Prostate gland (tissue), 2 donors: ENCODE data around the gene LAMA3. TPM values are rescaled to one million over a fixed set of nuclear protein-coding genes. Genes with fewer than 3 reads are reported as not detected.

ENCODE experiments used
- DNase-seq: peaks from one replicate; pipeline ENCODE4 v3.0.0-alpha.2; 2019; ENCODE audit warnings: low spot score
- H3K27ac ChIP-seq, 2 donors: fragments of 200-600 bp; sonication (generic); 2 replicates each; pipeline ENCODE4 v1.5.1; 2017 to 2019
- H3K27me3 ChIP-seq: fragments of 200-600 bp; sonication (generic); replicated peaks from 2 replicates; pipeline ENCODE4 v1.5.1; 2019; ENCODE audit not compliant: insufficient read depth
- H3K36me3 ChIP-seq, 2 donors: fragments of 200-600 bp; sonication (generic); 1 replicate in 1 of 2; 2 replicates in 1 of 2; pipeline versions ENCODE4 v1.5.1 to v1.8.1; 2017 to 2019
- H3K4me1 ChIP-seq: fragments of 200-600 bp; sonication (generic); replicated peaks from 2 replicates; pipeline ENCODE4 v1.5.1; 2019
- H3K4me3 ChIP-seq, 2 donors: fragments of 200-600 bp; sonication (generic); 2 replicates each; pipeline ENCODE4 v1.5.1; 2017 to 2019
- H3K9me3 ChIP-seq: fragments of 200-600 bp; sonication (generic); 2 replicates; pipeline ENCODE4 v1.5.1; 2017
- CTCF ChIP-seq, 4 experiments: fragments of 200-600 bp in 2 of 4; fragments of 450-650 bp in 2 of 4; sonication (generic) in 2 of 4; IDR thresholded peaks; 1 replicate in 3 of 4; 2 replicates in 1 of 4; pipeline ENCODE4 v1.5.1; 2016 to 2019; ENCODE audit warnings: antibody characterized with exemption in 4 of 4, mild to moderate bottlenecking in 2 of 4, moderate library complexity in 2 of 4
- POLR2A ChIP-seq: fragments of 450-650 bp; IDR thresholded peaks from one replicate; pipeline ENCODE4 v1.6.1; 2016; ENCODE audit warnings: antibody characterized with exemption, mild to moderate bottlenecking
- POLR2AphosphoS5 ChIP-seq: sonication (generic); formaldehyde crosslinking; IDR thresholded peaks from one replicate; pipeline ENCODE4 v1.6.1; 2017; ENCODE audit warnings: antibody characterized with exemption
- WGBS: methylation state at CpG from one replicate; pipeline ENCODE4 v1.1.5; 2018; 5-methylcytosine and 5-hydroxymethylcytosine counted together
- intact Hi-C: fragments of 100-400 bp; cut with DNase I; formaldehyde crosslinking; loops from one replicate; pipeline ENCODE4 v1.14.2; 2022
- total RNA-seq, 2 donors: library from RNA; depleted of rRNA; stranded (reverse); fragments of >200 nt; gene quantifications; one replicate each; pipeline ENCODE4 v1.1.0, GENCODE V29; 2016

Gene LAMA3
- total RNA-seq, 2 donors from 2014 or later = 31.3 to 35.9 TPM

GRCh38 chr18:23721696-23722480 is 32.6 kb downstream of the LAMA3 start:
- DNase-seq = no peak
- 38% methylated on average over 4 of the region's 4 CpGs for WGBS
- Histone ChIP-seq H3K36me3 (no peaks in the 10 kb centered on the region), H3K27ac (no peak overlapping the region), H3K27me3 (no peaks in the 10 kb centered on the region), H3K9me3 (no peaks in the 10 kb centered on the region), H3K4me1 (no peaks in the 10 kb centered on the region), H3K4me3 (no peak overlapping the region)
- TF ChIP-seq POLR2A (no peak), CTCF (IDR thresholded peaks at IDR 0.05) (no peak), POLR2AphosphoS5 (no peak)
- intact Hi-C loops = no loop called here

- no peak overlapping the region for H3K27ac ChIP-seq
- H3K4me3 ChIP-seq = no peak overlapping the region
- no peaks in the 10 kb centered on the region for H3K36me3 ChIP-seq
- intact Hi-C loops = no loop called here
- 47% methylated on average over 3 of the region's 3 CpGs for WGBS
- H3K9me3 ChIP-seq = no peaks in the 10 kb centered on the region
- DNase-seq = no peak
- H3K4me1 ChIP-seq = no peaks in the 10 kb centered on the region
- TF ChIP-seq POLR2A (no peak), POLR2AphosphoS5 (no peak), CTCF (IDR thresholded peaks at IDR 0.05) (no peak)
- H3K27me3 ChIP-seq = no peaks in the 10 kb centered on the region
Observed at GRCh38 chr18:23722646-23723045, 33.4 kb downstream of the LAMA3 start.

GRCh38 chr18:23723121-23723520 is 33.9 kb downstream of the LAMA3 start:
- Histone ChIP-seq H3K27ac (no peak overlapping the region), H3K4me3 (no peak overlapping the region), H3K36me3 (no peaks in the 10 kb centered on the region), H3K4me1 (no peaks in the 10 kb centered on the region), H3K27me3 (no peaks in the 10 kb centered on the region), H3K9me3 (no peaks in the 10 kb centered on the region)
- intact Hi-C loops = no loop called here
- TF ChIP-seq CTCF (IDR thresholded peaks at IDR 0.05) = no peak
- TF ChIP-seq POLR2A = no peak
- no peak for TF ChIP-seq POLR2AphosphoS5
- no peak for DNase-seq
- WGBS = 78% methylated on average over 2 of the region's 2 CpGs

GRCh38 chr18:23724681-23725080 is 35.4 kb downstream of the LAMA3 start:
- Histone ChIP-seq H3K27ac (no peak overlapping the region), H3K27me3 (no peaks in the 10 kb centered on the region), H3K4me3 (no peak overlapping the region), H3K9me3 (no peaks in the 10 kb centered on the region), H3K4me1 (no peaks in the 10 kb centered on the region), H3K36me3 (no peaks in the 10 kb centered on the region)
- intact Hi-C loops = no loop called here
- DNase-seq = no peak
- WGBS = 88% methylated on average over 3 of the region's 3 CpGs
- TF ChIP-seq POLR2A = no peak
- TF ChIP-seq CTCF (IDR thresholded peaks at IDR 0.05) = no peak
- no peak for TF ChIP-seq POLR2AphosphoS5

GRCh38 chr18:23725351-23725750 is 36.1 kb downstream of the LAMA3 start:
- TF ChIP-seq POLR2AphosphoS5 (no peak), POLR2A (no peak)
- H3K4me3 ChIP-seq = no peak overlapping the region
- H3K27me3 ChIP-seq = no peaks in the 10 kb centered on the region
- H3K27ac ChIP-seq = no peak overlapping the region
- no peaks in the 10 kb centered on the region for H3K4me1 ChIP-seq
- intact Hi-C loops = no loop called here
- H3K9me3 ChIP-seq = no peaks in the 10 kb centered on the region
- WGBS = 71% methylated on average over 6 of the region's 6 CpGs
- no peaks in the 10 kb centered on the region for H3K36me3 ChIP-seq
- DNase-seq = no peak
